Ascending aorta (tissue), 2 donors: Measurements from ENCODE around the gene ZNF274. TPM values are rescaled to one million over a fixed set of nuclear protein-coding genes. Genes with fewer than 3 reads are reported as not detected.
"Not testable (repeated sequence)": the region's sequence is repeated elsewhere in the genome, so short reads cannot be mapped to it uniquely, and the experiment has no call there.

Source experiments
- DNase-seq, 2 donors: peaks; one replicate each; pipeline ENCODE4 v3.0.0-alpha.2; 2019; ENCODE audit warnings: low spot score in 2 of 2
- H3K27ac ChIP-seq, 2 donors: fragments of 200-600 bp; sonication (generic); one replicate each; pipeline ENCODE4 v1.5.1; 2016 to 2017; ENCODE audit warnings: mild to moderate bottlenecking in 1 of 2
- H3K27me3 ChIP-seq: fragments of 200-600 bp; sonication (generic); one replicate; pipeline ENCODE4 v1.5.1; 2017
- H3K36me3 ChIP-seq, 2 donors: fragments of 200-600 bp; sonication (generic); one replicate each; pipeline ENCODE4 v1.5.1; 2016
- H3K4me1 ChIP-seq, 2 donors: fragments of 200-600 bp; sonication (generic); one replicate each; pipeline ENCODE4 v1.5.1; 2016 to 2017; ENCODE audit warnings: mild to moderate bottlenecking in 1 of 2
- H3K4me3 ChIP-seq, 2 donors: fragments of 200-600 bp; sonication (generic); one replicate each; pipeline ENCODE4 v1.5.1; 2016 to 2017; ENCODE audit warnings: mild to moderate bottlenecking in 1 of 2
- H3K9me3 ChIP-seq, 2 donors: fragments of 200-600 bp; sonication (generic); one replicate each; pipeline ENCODE4 v1.5.1; 2016
- intact Hi-C: fragments of 100-400 bp; cut with DNase I; formaldehyde crosslinking; loops from one replicate; pipeline ENCODE4 v1.15.1; 2023
- total RNA-seq: library from RNA; depleted of rRNA; stranded (reverse); fragments of >200 nt; gene quantifications from one replicate; pipeline ENCODE4 v1.1.0, GENCODE V29; 2016
- TF ChIP-seq, protein P1 (sequence below), 3 experiments: fragments of 200-600 bp in 2 of 3; fragments of 450-650 bp in 1 of 3; sonication (generic) in 2 of 3; IDR thresholded peaks; one replicate each; pipeline ENCODE4 v1.5.1; 2016 to 2019; ENCODE audit warnings: antibody characterized with exemption in 3 of 3, mild to moderate bottlenecking in 1 of 3, moderate library complexity in 1 of 3

Gene ZNF274
- total RNA-seq, 1 donor from 2014 or later = 14.7 TPM

- Histone ChIP-seq H3K27ac (no peak overlapping the region), H3K27me3 (no peaks in the 10 kb centered on the region), H3K9me3 (peaks cover 94 to 100% of the 10 kb centered on the region in 2 donors), H3K4me3 (no peak overlapping the region), H3K36me3 (peaks cover 90 to 100% of the 10 kb centered on the region in 2 donors), H3K4me1 (no peaks in the 10 kb centered on the region)
- intact Hi-C loops = no loop called here
- TF ChIP-seq, protein P1, sequence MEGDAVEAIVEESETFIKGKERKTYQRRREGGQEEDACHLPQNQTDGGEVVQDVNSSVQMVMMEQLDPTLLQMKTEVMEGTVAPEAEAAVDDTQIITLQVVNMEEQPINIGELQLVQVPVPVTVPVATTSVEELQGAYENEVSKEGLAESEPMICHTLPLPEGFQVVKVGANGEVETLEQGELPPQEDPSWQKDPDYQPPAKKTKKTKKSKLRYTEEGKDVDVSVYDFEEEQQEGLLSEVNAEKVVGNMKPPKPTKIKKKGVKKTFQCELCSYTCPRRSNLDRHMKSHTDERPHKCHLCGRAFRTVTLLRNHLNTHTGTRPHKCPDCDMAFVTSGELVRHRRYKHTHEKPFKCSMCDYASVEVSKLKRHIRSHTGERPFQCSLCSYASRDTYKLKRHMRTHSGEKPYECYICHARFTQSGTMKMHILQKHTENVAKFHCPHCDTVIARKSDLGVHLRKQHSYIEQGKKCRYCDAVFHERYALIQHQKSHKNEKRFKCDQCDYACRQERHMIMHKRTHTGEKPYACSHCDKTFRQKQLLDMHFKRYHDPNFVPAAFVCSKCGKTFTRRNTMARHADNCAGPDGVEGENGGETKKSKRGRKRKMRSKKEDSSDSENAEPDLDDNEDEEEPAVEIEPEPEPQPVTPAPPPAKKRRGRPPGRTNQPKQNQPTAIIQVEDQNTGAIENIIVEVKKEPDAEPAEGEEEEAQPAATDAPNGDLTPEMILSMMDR (IDR thresholded peaks at IDR 0.05) = no peak
- DNase-seq = no peak
Measured at GRCh38 chr19:58252102-58252685, 69.3 kb downstream of the ZNF274 start.

GRCh38 chr19:58258259-58258658, 75.4 kb downstream of the ZNF274 start:
- Histone ChIP-seq H3K9me3 (peaks cover 99 to 100% of the 10 kb centered on the region in 2 donors), H3K4me3 (peak overlapping the region in 1 of 2 donors; percentile 5), H3K36me3 (peaks cover 90 to 100% of the 10 kb centered on the region in 2 donors)
- DNase-seq, H3K4me1 ChIP-seq, H3K27me3 ChIP-seq, H3K27ac ChIP-seq, intact Hi-C loops: not testable (repeated sequence)

GRCh38 chr19:58261600-58261967, 78.7 kb downstream of the ZNF274 start:
- no peaks in the 10 kb centered on the region for H3K27me3 ChIP-seq
- peaks cover 86 to 94% of the 10 kb centered on the region in 2 donors for H3K36me3 ChIP-seq
- intact Hi-C loops = no loop called here
- peak overlapping the region in 1 of 2 donors; percentile 26 for H3K4me3 ChIP-seq
- H3K27ac ChIP-seq = no peak overlapping the region
- H3K4me1 ChIP-seq = no peaks in the 10 kb centered on the region
- TF ChIP-seq, protein P1 (IDR thresholded peaks at IDR 0.05) = no peak
- peaks cover 99 to 100% of the 10 kb centered on the region in 2 donors for H3K9me3 ChIP-seq
- DNase-seq = no peak

- H3K9me3 ChIP-seq = peaks cover 99 to 100% of the 10 kb centered on the region in 2 donors
- H3K36me3 ChIP-seq = peaks cover 86 to 92% of the 10 kb centered on the region in 2 donors
- H3K27me3 ChIP-seq = no peaks in the 10 kb centered on the region
- H3K4me1 ChIP-seq = no peaks in the 10 kb centered on the region
- TF ChIP-seq, protein P1 (IDR thresholded peaks at IDR 0.05) = no peak
- intact Hi-C loops = no loop called here
- H3K27ac ChIP-seq = no peak overlapping the region
- no peak for DNase-seq
- peak overlapping the region in 1 of 2 donors; percentile 26 for H3K4me3 ChIP-seq
Measured at GRCh38 chr19:58261968-58262921, 79.4 kb downstream of the ZNF274 start.

DNA sequence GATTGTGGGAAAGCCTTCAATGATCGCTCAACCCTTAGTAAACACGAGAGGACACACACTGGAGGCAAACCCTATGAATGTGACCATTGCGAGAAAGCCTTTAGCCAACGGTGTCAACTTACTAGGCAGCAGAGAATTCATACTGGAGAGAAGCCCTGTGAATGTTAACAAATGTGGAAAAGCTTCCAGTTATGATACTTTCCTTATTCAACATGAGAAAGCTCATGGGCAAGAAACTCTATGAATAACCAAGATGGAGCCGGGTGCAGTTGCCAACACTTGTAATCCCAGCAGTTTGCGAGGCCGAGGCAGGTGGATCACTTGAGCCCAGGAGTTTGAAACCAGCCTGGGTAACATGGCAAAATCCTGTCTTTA, 80.0 kb downstream of the ZNF274 start:
- Histone ChIP-seq H3K4me3 (peak overlapping the region in 1 of 2 donors; percentile 10), H3K36me3 (peaks cover 80 to 85% of the 10 kb centered on the region in 2 donors), H3K27ac (no peak overlapping the region), H3K9me3 (peaks cover 99 to 100% of the 10 kb centered on the region in 2 donors), H3K27me3 (no peaks in the 10 kb centered on the region), H3K4me1 (no peaks in the 10 kb centered on the region)
- DNase-seq = no peak
- intact Hi-C loops = no loop called here
- TF ChIP-seq, protein P1 (IDR thresholded peaks at IDR 0.05) = no peak

Other genes starting within 250 kb of the ZNF274 start
- 0.21 TPM for gene ZNF418, start 247.7 kb upstream of the ZNF274 start, total RNA-seq
- gene ZNF256, start 235.4 kb upstream of the ZNF274 start, total RNA-seq = 3.8 TPM
- gene C19orf18, start 208.5 kb upstream of the ZNF274 start, total RNA-seq = not detected
- 1.5 TPM for gene ZNF606, start 180.2 kb upstream of the ZNF274 start, total RNA-seq
- not detected for gene ZSCAN1, start 149.0 kb upstream of the ZNF274 start, total RNA-seq
- 3.7 TPM for gene ZNF135, start 123.8 kb upstream of the ZNF274 start, total RNA-seq
- 181 TPM for gene ZSCAN18, start 84.8 kb upstream of the ZNF274 start, total RNA-seq
- gene ZNF329, start 32.3 kb upstream of the ZNF274 start, total RNA-seq = 3.8 TPM
- 3.9 TPM for gene ZNF544, start 45.9 kb downstream of the ZNF274 start, total RNA-seq
- 6.0 TPM for gene ZNF8, start 95.9 kb downstream of the ZNF274 start, total RNA-seq
- gene ERVK3-1, start 122.3 kb downstream of the ZNF274 start, total RNA-seq = 35.0 TPM
- gene ZSCAN22, start 143.9 kb downstream of the ZNF274 start, total RNA-seq = 1.9 TPM
- gene A1BG, start 170.4 kb downstream of the ZNF274 start, total RNA-seq = 0.32 TPM
- not detected for gene ZNF497, start 179.7 kb downstream of the ZNF274 start, total RNA-seq
- not detected for gene ZNF837, start 198.0 kb downstream of the ZNF274 start, total RNA-seq
- 1,483 TPM for gene RPS5, start 204.2 kb downstream of the ZNF274 start, total RNA-seq
- not detected for gene RNF225, start 212.6 kb downstream of the ZNF274 start, total RNA-seq
- gene ZNF584, start 225.6 kb downstream of the ZNF274 start, total RNA-seq = 17.9 TPM